Activated CD8-positive, alpha-beta memory T cell treated with anti-CD3 and anti-CD28 coated beads, Interleukin-2, amount 50 U/mL, for 4 hours (primary cell): ENCODE results near the gene PDE1C.

Experiments
- DNase-seq: peaks from one replicate; pipeline ENCODE4 v3.0.0-alpha.2; 2020

The PDE1C gene

GRCh38 chr7:31986878-31987518 lies 83.2 kb downstream of the PDE1C start:
- DNase-seq = no peak

- DNase-seq = no peak
Observed at GRCh38 chr7:31982962-31983361, 87.2 kb downstream of the PDE1C start.

GRCh38 chr7:31981874-31982390 lies 88.3 kb downstream of the PDE1C start:
- DNase-seq = no peak

GRCh38 chr7:31979690-31980330 lies 90.4 kb downstream of the PDE1C start:
- DNase-seq = no peak

- DNase-seq = no peak
Observed at GRCh38 chr7:31975546-31975945, 94.7 kb downstream of the PDE1C start.

GRCh38 chr7:31974351-31974750 lies 95.9 kb downstream of the PDE1C start:
- no peak for DNase-seq

- DNase-seq = no peak
Observed at GRCh38 chr7:31971049-31971667, 99.0 kb downstream of the PDE1C start.

GRCh38 chr7:31970501-31970900 lies 99.7 kb downstream of the PDE1C start:
- no peak for DNase-seq

- DNase-seq = no peak
Observed at GRCh38 chr7:31963569-31964175, 106.5 kb downstream of the PDE1C start.

GRCh38 chr7:31962246-31962645 lies 108.0 kb downstream of the PDE1C start:
- DNase-seq = no peak

GRCh38 chr7:31958226-31958625 lies 112.0 kb downstream of the PDE1C start:
- no peak for DNase-seq

GRCh38 chr7:31957756-31958155 lies 112.5 kb downstream of the PDE1C start:
- no peak for DNase-seq

GRCh38 chr7:31957090-31957720 lies 113.0 kb downstream of the PDE1C start:
- no peak for DNase-seq

GRCh38 chr7:31955641-31956040 lies 114.6 kb downstream of the PDE1C start:
- DNase-seq = no peak

GRCh38 chr7:31955021-31955420 lies 115.2 kb downstream of the PDE1C start:
- DNase-seq = no peak

GRCh38 chr7:31954500-31954899 lies 115.7 kb downstream of the PDE1C start:
- DNase-seq = no peak

GRCh38 chr7:31953432-31953831 lies 116.8 kb downstream of the PDE1C start:
- DNase-seq = no peak

- no peak for DNase-seq
Observed at GRCh38 chr7:31950091-31950755, 120.0 kb downstream of the PDE1C start.

- DNase-seq = no peak
Observed at GRCh38 chr7:31948029-31948428, 122.2 kb downstream of the PDE1C start.

- no peak for DNase-seq
Observed at GRCh38 chr7:31940167-31940566, 130.0 kb downstream of the PDE1C start.

GRCh38 chr7:31939076-31939475 lies 131.1 kb downstream of the PDE1C start:
- no peak for DNase-seq

GRCh38 chr7:31938650-31939049 lies 131.6 kb downstream of the PDE1C start:
- DNase-seq = no peak

- DNase-seq = no peak
Observed at GRCh38 chr7:31937982-31938381, 132.2 kb downstream of the PDE1C start.
